ENCODE results near the gene LAMA5.

The LAMA5 gene

DNA sequence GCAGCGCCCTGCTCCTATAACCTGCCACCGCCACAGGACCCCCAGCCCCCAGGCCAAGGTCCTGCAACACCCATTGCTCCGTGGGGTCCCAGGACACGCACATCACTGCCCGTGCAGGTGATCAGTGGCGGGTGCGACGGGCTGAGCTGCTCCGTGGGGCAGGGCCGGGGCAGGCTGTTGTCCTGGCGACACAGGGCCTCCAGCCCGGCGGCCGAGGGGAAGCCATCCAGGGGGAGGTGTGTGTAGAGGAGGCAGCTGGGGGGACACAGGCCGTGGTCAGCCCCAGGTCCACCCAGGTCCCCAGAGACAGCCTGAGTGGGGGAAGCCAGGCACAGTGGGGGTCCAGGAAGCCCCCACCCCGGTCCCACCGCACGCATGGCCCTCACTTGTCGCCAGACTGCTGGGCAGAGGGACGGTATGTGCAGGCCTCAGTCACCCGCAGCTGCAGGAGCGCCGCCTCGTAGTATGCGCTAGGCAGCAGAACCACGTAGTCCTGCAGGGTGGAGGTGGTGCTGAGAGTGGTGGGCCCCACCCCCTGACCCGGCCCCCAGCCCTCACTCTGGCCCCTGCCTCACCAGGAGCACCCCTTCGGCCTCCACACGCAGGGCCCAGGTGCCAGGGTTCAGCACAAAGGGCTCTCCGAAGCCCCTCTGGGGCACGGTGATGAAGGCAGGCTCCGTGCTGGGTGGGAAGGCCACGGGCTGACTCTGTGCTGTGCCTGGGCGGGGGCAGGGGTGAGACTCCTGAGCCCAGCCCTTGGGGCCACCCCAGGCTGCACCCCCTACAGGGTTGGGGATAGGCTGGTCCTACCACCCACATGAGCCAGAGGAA lies 33.9 kb downstream of the LAMA5 start:
- DNase-seq (ENCODE audit: insufficient read length, low spot score) (no peak), FAIRE-seq (no peak)

DNA sequence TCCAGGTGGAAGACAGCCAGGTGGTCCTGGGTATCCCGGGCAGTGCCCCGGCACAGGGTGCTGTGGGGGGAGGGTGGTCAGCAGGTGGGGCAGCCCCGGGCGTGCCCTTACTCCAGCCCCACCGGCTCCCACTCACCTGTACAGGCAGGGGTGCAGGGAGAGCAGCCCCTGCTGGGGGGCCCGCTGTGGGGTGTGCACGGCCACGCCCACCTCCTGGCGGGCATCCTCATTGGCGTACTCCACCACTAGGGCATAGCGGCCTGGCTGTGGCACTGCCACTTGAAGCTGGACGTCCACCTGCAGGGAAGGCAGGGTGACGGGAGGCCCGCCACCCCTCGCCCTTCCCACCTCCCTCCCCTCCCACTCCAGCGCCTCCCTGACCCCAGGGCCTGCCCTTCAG lies 34.7 kb downstream of the LAMA5 start:
- FAIRE-seq = no peak
- no peak for DNase-seq (ENCODE audit: insufficient read length, low spot score)

DNA sequence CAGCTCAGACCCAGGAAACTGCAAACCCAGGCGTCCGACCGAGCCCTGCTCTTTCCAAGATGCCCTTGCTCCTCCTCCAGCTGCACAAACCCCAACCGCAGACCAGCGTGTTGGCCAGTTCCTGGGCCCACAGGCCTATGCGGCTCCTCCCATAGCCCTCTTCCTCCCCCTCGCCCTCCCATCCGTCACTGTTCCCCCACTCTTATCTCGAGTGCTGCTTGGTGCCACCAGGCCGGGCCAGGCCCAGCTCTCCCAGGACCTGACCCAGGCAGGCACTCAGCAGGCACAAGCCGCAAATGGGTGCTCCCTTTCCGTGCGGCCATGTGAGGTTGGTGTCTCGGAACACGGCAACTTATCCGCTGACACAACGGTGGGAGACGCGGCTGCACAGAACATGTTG lies 35.8 kb downstream of the LAMA5 start:
- FAIRE-seq = peak; percentile 28
- no peak for DNase-seq (ENCODE audit: insufficient read length, low spot score)

DNA sequence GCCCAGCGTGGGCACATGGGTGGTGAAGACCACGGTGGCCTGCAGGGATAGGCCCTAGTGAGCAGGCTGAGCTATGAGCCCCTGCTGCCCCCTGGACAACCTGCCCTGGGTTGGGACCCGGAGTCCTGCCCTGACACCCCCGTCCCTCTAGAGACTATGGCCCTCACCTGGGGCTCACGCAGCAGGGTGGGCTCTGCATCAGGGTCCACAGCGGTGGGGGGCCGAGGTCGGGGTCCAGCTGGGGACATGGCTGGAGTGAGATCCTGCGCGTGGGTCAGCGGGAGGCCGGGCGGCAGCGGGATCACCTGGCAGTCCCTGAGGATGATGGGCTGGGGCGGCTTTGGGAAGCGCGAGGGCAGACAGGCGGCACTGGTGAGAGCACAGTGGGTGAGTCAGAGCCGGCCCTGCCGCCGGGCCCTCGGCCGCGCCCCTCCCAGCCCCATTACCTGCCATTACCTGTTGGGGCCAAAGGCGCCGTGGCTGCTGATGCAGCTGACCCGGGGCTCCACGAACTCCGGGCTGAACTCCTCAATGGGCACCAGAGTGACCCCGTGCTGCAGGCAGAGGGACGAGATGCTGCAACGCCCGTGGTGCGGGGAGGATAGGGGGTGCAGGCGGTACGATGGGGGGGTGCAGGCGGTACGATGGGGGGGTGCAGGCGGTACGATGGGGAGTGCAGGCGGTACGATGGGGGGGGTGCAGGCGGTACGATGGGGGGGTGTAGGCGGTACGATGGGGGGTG lies 36.4 kb downstream of the LAMA5 start:
- no peak for DNase-seq (ENCODE audit: insufficient read length, low spot score)
- FAIRE-seq = peak; percentile 74

DNA sequence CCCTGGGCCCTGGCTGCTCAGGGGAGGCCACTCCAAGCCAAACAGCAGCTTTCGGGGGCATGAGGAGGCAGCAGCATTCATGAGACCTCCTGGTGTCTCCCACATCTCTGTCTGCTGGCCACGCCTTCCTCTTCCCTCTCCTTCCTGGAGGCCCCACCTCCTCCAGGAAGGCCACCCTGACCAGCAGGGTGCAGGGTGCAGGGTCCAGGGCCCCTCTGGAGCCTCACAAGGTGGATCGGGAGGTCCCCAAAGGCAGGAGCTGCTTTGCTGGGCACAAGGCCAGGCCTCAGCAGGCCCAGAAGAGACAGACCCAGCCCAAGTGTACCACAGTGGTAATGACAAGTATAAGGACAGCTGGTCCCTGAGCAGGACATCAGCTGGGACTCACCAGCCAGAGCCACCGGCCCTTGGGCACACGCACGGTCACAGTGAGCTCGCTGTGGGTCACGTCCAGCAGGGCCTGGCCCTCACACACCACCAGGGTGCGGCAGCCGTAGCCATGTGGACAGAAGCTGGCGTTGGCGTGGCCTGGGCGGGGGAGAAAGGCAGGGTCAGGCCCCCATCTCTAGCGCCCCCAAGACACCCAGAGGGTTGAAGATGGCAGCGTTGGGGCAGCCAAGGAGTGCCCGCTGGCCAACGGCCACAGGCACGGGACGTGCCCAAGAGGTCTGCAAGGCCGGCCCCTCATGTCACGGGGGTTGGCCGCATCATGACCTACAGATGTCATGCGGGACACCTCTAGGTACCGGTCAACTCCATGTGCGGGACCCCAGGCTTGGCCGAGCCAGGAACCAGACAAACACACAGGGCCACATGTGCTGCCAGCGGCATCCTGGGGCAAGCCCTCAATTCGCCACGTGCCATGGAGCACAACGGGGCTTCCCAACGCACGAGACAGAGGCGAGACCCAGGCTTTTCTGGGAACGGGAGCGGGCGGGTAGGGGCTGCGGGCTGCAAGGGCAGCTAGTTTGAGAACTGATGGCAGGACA lies 37.4 kb downstream of the LAMA5 start:
- no peak for FAIRE-seq
- no peak for DNase-seq (ENCODE audit: insufficient read length, low spot score)

DNA sequence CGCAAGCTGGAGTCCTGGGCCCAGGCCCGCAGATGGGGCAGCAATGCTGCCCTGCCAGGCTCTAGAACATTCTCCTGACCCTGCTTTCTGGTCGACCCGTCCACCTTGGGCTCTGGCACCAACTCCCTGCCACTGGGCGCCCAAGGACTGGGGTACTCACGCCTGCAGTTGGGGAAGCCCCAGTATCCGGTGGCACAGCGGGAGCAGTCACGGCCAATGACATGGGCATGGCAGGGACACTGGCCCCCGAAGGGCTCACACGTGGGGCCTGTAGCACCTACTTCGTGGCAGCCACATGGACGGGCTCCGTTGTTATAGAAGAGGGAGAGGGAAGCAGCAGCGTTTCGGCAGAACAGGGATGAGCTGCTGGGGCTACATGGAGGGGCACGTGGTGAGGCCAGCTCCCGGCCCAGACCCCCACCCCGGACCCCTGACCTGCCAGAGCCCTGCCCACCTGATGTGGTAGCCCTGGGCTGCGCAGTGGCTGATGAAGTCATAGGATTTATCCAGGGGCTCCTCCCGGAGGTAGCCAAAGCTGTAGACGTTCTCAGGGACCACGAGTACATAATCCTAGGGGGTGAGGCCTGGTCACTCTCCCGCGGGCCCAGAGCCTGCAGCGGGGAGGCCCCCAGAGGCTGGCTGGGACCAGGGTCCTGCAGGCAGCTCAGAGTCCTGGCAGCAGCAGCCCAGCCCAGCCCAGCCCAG lies 38.3 kb downstream of the LAMA5 start:
- FAIRE-seq (no peak), DNase-seq (ENCODE audit: insufficient read length, low spot score) (no peak)

DNA sequence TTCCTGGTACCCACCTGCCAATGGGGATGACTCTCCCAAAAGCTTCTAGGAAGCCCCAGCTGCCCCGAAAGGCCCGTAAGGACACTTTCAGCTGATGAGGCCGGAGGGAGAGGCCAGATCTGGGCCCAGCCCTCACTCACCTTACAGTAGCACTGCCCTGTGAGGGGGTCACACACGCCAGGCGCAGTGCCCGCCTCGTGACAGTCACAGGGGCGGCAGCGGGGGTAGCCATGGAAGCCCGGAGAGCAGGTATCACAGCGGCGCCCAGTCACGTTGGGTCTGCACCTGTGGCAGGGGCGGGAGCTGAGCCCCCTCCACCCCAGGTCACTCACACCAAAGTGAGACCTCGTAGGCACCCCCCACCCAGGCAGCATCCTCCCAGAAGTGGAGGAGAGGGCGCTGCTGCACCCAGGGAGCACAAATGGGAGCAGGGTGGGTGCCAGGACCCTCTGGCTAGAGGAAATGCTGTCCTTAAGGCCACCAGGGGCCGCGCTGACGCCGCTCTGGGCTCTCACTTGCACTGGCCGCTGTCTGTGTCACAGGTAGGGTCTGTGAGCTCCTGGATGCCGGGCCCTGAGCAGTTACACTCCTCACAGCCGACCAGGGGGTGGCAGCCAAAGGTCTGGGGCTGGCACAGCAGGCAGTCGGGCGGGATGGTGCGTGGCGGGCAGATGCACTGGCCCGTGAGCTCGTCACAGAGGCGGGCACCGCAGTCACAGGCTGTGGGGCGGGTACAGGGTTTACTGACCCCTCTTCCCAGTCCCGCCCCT lies 39.2 kb downstream of the LAMA5 start:
- DNase-seq (ENCODE audit: insufficient read length, low spot score) (no peak), FAIRE-seq (no peak)

DNA sequence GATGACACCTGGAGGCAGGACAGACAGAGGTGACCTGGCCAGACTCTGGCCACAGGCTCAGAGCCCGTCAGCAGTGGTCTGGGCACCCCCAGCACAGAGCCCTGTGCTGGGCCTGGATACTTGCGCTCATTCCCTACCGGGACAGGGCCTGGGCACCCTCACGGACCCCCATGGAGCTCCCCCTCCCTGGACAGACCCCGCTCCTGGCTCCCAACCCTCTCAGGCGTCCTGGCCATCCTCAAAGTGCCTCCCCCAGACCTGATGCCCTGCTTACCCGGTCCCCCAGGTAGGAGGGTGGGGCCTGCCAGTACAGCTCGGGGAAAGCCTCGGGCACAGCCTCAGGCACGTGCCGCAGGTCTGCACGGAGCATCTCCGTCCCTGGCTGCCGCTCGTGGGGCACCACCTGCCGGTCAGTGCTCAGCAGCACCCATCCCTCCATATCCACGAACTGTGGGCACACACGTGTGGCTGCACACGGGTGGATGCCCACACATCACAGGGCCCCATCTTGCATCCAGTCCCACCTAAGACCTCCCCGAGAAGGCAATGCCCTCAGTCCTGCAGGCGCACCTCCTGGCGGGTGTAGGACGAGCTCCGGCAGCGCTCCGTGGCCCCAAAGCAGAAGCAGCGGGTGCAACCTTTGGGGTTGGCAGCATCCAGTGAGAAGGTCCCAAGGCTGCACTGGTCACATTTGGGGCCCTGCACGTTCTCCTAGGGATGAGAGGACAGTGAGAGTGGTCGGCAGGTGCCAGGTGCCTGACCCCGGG lies 40.0 kb downstream of the LAMA5 start:
- FAIRE-seq = peak; percentile 23
- no peak for DNase-seq (ENCODE audit: insufficient read length, low spot score)

DNA sequence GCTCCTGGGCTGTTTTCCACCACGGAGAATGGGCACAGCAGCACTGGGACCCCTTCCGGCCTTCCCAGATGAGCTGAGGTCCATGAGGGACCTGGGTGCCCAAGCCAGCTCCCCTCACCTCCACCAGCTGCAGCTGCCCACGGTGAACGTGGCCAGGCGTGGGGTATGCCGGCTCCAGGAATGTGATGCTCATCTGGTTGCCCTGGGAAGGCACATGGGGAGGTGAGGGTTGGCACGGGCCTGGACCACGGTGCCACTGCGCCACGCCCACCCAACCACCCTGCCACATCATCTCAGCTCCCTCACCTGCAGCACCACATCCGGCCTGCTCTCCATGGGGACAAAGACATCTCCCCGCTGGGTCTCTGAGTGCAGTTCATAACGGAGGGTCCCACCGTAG lies 40.6 kb downstream of the LAMA5 start:
- DNase-seq (ENCODE audit: insufficient read length, low spot score) (no peak), FAIRE-seq (peak; percentile 55)

DNA sequence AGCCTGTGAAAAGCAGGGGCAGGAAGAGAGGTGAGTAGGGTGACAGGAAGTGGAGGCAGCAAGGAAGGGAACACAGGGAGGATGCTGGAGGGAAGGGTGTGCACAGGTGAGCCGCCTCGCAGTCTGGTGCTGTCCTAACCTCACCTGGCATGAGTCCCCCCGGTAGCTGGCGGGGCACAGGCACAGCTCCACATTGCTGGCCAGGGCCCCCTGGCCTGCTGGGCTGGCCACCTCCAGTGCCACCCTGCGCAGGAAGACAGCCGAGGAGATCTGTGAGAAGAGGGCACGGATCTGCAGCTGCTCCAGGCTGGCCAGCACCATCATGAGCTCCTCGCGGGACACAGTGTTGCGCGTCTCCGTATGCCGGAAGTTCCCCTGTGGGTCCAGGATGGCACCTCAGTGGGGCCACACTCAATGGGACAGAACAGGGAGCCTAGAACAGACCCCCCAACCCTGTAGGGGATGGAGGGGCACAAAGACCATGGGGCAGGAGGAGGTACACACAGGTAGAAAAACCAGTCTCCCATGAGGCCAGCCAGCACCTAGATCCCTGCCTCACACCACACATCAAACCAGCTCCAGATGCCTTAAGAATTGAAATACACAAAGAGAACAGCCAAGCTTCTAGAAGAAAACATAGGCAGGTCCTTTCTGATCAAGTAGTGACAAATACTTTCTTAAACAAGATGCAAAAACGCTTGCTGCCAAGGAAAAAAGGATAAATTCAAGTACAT lies 41.8 kb downstream of the LAMA5 start:
- FAIRE-seq (peak; percentile 90), DNase-seq (ENCODE audit: insufficient read length, low spot score) (no peak)

DNA sequence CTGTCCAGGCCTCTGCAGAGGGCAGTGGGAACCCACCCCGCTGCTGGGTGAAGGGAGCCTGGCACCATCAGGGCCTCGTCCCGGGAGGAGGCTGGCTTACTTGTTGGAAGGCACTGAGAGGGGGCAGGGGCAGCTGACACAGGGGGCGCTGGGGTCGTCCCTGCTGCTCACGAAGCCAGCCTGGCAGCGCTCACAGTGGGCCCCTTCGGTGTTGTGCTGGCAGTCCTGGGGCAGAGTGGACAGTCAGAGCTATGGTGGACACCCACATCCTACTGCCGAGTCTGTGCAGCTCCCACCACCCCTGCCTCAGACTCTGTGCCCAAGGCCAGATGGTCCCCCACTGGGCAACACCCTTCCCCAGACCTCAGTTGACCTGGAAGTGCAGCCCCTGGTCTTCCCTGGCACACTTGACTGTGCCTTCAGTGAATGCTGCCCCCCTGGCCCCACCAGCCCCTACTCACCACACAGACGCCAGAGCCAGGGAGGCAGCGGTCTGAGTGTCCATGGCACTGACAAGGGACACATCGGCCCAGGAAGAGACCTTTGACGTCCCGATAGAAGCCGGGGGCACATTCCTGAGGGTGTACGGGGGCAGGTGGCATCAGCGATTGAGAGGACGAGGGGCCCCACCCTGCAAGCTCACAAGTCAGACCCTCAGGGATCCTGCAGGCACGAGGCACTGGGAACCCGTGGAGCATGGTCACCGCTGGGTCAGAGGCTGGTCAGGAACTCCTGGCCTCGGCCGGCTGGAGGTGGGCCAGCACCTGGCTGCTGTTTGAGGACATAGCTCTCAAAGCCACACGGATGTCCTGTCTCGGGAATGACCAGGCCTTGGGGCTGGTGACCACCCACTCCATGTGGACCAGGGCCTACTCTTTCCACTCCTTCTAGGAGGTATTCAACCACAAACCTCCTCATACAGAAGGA lies 42.9 kb downstream of the LAMA5 start:
- FAIRE-seq (peak; percentile 26), DNase-seq (ENCODE audit: insufficient read length, low spot score) (no peak)

DNA sequence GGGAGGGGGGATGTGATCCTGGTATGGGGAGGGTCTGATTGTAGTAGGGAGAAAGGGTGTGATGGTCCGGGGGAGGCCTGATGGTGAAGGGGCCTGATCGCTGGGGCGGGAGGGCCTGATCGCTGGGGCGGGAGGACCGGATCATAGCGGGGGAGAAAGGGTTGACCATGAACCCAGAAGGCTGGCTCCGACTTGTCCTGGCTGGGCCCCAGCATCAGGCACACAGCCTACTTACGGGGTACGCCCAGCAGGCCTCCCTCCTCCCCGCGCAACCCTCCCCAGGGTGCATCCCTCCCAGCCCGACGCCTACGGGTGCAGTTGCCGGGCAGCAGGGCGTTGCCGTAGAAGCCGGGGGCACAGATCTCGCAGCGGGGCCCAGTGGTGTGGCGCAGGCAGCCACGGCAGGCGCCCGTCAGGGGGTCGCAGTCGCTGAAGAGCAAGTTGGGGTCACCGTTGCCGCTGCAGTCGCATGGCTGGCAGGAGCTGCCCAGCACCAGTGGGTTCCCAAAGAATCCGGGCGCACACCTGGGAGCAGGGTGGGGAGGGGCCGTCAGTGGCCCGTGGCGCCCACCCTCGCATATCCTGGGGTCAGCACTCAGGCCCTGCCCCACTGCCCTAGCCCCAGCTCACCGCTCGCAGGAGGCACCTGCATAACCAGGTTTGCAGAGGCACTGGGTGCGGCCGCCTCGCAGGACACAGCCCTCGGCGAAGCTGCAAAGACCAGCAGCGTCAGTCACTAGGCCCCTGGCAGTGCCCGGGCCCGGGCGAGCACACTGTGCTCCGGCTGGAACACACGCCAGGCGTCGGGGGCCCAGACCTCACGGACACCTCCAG lies 43.7 kb downstream of the LAMA5 start:
- DNase-seq (ENCODE audit: insufficient read length, low spot score) = no peak
- FAIRE-seq = peak; percentile 16

DNA sequence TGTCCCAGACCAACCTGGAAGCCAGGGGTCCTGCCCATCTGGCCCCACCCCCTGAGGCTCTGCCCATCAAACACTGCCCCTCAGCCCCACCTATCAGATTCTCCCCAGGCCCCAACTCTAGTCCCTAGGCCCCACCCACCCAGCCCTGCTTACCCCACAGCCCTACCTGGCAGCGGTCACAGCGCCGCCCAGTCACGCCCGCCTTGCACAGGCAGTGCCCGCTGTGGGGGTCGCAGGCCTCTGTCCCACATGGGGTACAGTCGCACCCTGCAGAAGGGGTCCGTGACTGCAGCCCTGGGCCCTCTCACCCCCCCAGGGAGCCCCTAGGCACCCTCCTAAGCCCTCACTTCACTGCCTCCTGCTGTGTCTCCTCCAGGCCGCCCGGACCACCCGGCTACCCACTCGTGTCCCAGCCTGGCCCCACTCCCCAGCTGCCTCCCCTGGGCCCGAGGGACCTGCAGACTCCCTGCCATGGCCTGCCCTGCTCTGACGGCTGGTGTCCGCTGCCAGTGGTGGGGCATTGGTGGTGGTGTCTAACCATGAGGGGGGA lies 44.5 kb downstream of the LAMA5 start:
- DNase-seq (ENCODE audit: insufficient read length, low spot score) (no peak), FAIRE-seq (no peak)

DNA sequence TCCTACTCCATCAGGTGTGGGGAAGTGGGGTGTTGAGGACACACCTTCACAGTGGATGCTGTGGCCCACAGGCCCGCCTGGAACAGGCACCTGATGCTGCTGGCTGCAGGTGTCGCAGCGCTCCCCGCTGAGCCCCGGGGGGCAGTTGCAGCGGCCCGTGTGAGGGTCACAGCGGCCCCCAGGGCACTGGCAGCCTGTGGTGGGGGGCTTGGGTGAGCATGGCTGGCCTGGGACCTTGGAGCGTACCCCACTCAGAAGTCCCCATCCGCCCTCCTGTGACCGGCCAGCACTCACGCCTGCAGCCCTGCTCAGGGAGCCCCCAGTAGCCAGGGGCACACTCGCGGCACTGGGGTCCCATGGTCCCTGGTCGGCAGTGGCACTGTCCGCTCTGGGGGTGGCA lies 45.1 kb downstream of the LAMA5 start:
- DNase-seq (ENCODE audit: insufficient read length, low spot score) = no peak
- FAIRE-seq = no peak

DNA sequence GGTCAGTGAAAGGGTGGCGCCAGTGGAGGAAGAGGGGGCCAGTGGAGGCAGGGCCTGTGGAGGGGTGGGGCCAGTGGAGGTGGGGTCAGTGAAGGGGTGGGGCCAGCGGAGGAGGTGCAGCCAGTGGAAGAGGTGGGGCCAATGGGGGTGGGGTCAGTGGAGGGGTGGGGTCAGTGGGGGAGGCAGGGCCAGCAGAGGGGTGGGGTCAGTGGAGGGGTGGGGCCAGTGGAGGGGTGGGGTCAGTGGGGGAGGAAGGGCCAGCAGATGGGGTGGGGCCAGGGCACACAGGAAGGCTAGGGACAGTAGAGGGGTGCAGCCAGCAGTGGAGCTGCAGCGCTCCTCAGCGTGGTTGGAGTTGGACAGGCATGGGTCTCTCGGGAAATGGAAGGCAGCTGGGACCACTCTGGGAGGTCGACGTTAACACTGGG lies 45.6 kb downstream of the LAMA5 start:
- DNase-seq (ENCODE audit: insufficient read length, low spot score) (peak; percentile 62), FAIRE-seq (peak; percentile 92)
